SIG-M5 treated with dmso at 0.1 percent for 504 hours (cell line): ENCODE measurements around the gene HEMK1.

Experiments
- DNase-seq: peaks from one replicate; lab custom pipeline; 2025; ENCODE audit not compliant: unreplicated experiment; lab: John Stamatoyannopoulos, UW

The HEMK1 gene

DNA sequence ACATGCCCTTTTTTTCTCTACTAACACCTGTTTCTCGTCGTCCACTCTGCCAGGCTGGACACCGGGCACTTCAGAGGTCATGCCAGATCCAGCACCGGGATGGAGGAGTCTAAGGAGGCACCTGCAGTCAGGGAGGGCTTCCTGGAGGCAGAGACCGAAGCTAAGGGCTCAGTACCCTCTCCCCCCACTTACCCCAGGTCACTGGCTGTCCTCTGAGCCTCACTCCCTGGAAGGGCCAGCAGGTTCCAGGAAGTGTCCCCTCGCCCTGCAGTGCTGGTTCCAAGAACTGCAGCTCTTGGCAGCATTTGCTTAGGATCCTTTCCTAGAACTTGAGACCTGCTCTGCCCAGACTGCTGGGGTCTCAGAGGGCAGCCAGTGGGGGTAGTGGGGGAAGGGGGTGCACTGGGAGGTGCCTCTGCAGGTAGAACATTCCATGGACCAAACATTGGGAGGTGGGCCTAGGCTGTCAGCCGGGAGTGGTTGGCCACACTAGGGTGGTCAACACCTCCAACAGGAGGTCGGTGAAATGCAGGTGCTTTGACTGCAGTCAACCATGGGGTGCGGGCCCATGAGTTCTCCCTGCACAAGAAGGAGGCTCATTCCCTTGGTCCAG lies 30.9 kb downstream of the HEMK1 start:
- no peak for DNase-seq

DNA sequence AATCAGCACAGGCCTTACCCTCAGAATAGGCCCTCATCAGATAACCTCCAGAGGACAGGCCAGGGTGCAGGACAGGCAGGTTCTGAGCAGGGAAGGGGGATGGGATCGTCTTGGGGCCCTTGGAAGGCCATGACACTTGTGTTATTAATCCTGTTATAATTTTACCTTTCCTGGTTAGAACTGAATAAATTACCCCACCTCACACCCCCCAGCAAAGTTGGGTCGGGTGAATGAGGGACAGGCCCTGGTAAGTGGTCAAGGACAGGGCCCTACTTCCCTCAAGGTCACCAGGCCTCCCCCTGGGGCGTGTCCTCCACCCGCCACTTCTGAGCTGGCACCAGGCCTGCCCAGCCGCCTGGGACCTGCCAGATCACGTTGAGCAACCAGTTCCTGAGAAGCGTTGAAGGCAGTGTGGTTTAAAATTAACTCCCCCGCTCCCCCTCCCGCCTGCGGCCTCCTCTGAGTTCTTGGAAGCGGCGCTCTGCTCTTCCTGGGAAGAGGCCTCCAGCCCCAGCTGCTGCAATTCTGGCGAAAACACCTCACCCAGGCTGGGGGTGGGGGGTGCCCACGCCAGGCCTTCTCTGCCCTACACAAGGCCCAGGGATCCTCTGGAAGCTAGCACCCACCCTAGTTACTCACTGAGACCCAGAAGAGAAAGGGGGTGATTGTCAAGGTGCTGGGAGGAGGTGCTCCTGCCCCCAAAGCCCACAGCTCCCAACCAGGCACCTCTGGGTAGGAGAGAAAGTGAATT lies 31.7 kb downstream of the HEMK1 start:
- DNase-seq = peak; percentile 95

DNA sequence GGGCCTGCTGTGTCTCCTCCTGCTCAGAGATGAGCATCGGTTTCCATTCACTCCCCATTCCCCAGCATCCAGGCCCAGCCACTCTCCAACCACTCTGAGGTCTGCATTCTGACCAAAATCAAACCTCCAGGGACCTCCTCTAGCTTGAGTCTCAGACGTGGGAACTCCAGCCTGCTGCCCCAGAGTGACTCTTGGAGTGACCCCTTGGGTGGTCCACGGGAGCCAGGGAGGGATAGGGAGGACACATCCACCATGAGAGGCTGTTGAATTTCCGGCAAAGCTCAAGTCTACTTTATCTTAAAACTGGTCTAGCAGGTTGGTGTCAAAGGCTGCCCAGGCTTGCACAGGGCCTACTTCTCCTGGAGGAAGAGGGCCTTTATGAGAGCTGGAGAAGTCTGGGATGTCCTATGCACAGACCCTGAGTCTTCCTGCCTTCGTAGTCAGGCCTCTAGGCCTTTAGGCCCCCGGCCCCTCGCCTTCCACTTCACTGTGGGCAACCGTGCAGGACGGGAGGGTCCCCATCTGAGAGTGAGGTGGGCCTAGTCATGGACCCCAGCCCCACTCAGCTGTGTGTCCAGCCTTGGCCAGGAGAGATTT lies 33.4 kb downstream of the HEMK1 start:
- no peak for DNase-seq

GRCh38 chr3:50603261-50604109 lies 34.2 kb downstream of the HEMK1 start:
- no peak for DNase-seq

GRCh38 chr3:50604110-50604621 lies 34.8 kb downstream of the HEMK1 start:
- no peak for DNase-seq

DNA sequence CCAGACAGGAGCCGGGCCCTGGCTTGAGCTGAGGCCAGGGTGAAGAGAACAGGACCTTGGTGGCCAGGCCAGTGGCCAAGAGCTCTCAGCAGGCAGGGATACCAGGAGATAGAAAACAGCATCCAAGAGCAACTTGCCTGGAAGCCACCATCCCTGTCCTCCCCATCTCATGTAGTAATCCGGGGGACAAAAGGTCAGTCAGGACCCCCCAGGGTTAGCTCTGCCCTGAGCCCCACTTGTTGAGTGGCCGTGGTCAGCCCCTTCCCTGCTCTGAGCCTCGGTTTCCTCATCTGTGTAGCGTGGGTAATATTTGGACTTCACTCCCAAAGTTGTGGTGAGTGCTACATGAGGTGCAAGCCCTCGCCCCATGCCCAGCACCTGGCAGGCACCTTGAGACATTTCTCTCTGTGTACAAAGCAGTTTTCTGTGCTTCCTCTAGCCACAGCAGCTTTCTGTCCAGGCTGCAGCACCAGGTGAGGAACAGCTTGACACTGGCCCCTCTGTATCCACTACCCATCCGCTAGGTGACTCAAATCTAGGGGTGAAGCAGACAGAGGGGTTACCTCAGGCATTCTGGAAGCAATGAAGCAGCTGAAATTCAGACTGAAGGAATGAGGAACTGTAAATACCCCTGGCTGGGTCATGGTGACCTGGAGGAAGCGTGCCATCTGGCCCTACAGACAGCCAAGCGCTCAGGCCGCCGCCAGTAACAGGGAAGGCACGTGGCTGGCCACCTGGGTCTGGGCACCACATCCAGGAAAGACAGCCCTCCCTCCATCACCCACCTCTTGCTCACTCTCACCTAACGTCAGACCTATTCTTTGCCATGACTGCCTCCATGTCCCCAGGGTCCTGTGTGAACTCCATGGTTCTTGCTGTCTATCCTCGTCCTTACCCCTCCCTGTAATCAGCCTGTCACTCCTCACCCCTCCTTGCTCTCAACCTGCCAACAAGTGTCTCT lies 35.6 kb downstream of the HEMK1 start:
- DNase-seq = no peak

GRCh38 chr3:50605901-50606326 lies 36.6 kb downstream of the HEMK1 start:
- no peak for DNase-seq

DNA sequence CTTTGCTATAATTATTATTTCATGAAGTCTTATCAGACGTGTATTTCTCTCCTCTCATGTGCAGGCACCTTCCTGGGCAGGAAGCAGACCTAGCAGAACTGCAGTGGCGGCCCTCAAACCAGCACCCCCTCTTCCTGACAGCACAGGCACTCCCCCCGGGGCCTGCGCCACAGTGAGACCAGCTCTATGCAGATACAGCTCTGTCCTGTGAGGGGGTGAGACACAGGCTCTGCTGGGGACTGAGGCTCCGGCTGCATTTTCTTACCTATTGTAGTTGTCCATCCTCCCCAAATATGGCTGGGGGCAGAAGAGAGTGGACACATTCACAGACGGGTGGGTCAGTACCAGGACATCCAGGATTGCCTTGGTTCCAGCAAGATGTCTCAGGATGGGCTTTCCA lies 37.3 kb downstream of the HEMK1 start:
- DNase-seq = no peak

GRCh38 chr3:50607271-50608091 lies 38.2 kb downstream of the HEMK1 start:
- no peak for DNase-seq

GRCh38 chr3:50608278-50608677 lies 39.0 kb downstream of the HEMK1 start:
- no peak for DNase-seq

- DNase-seq = peak; percentile 20
Measured at GRCh38 chr3:50609071-50609762, 39.9 kb downstream of the HEMK1 start.

GRCh38 chr3:50609763-50610085 lies 40.4 kb downstream of the HEMK1 start:
- DNase-seq = no peak

DNA sequence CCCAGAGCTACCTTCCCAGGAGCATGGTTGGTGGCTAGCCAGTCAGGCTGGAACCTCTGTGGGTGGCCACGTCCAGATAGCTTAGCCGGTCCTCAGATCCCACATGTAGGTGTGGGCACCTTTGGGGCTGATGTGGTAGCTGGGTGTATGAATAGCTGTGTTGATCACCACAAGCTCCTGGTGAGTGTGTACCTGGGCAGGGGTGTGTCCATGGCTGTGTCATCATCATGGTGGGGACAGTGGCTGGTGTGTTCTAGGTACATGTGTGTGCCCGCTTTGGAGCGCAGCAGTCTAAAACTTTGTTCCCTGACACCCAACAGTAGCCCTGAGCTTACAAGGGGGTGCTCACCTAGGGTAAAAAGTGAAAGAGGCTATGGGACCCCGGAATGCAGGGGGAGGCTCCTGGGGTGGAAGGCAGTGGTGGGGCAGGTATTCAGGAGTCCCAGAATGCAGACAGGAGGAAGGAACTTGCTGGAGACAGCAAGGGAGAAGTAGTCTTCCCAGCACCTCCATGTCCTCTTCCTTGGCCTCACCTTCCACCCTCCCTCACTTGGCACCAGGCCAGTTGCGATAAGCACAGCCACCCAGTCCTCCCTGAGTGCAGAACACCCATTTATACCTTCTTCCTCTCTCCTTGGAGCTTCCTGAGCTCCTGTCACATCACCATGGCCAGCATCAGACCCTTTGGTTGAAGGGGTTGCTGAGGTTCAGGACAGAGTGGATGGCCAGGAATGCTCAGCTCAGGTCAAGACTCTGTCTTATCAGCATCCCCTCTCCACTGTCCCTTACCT lies 41.1 kb downstream of the HEMK1 start:
- no peak for DNase-seq

GRCh38 chr3:50610992-50611463 lies 41.7 kb downstream of the HEMK1 start:
- DNase-seq = no peak

GRCh38 chr3:50611464-50612233 lies 42.3 kb downstream of the HEMK1 start, which contains the start of gene CISH:
CISH (minus strand) TSS chr3:50611774; CDS start chr3:50611650, 124 bp downstream.
- peak; percentile 96 for DNase-seq

DNA sequence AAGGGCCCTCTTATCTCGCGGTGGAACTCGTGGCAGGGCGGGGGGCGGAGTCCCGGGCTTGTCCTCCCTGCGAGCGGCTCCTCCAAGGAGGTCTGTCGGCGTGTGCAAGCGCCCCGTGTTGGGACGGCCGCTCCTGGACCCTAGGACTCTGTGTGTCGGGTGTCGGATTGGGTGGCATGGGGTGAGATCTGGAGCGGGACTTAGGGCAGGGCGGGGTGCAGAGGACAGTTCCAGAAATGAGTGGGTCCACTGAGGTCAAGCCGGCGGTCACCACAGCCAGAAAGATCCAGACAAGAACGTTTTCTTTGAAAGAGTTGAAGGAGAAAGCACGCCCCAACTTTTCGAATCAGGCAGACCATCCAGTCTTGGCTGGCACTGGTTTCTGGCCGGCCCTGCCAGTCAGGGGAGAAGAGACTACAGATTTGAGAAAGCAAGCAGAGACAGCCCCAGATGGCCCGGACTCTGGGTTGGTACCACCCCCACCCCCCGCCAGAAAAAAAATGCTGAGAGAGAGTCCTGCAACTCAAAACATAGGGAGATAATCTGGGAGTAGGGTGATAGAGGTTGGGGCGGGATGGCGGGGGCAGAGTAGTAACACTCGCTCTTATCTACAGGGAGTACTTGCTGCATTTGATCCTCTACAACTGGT lies 43.0 kb downstream of the HEMK1 start:
- no peak for DNase-seq
